CD4-positive, alpha-beta T cell treated with Interleukin-6 for 4 hours (primary cell): Measurements from ENCODE around the gene POMP.
A peak's percentile ranks its signal among the peaks of the same experiment; 100 is the strongest.

Experiments
- DNase-seq: peaks from one replicate; pipeline ENCODE4 v3.0.0-alpha.2; 2020; ENCODE audit warnings: mixed read lengths

Gene POMP, protein sequence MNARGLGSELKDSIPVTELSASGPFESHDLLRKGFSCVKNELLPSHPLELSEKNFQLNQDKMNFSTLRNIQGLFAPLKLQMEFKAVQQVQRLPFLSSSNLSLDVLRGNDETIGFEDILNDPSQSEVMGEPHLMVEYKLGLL

DNA sequence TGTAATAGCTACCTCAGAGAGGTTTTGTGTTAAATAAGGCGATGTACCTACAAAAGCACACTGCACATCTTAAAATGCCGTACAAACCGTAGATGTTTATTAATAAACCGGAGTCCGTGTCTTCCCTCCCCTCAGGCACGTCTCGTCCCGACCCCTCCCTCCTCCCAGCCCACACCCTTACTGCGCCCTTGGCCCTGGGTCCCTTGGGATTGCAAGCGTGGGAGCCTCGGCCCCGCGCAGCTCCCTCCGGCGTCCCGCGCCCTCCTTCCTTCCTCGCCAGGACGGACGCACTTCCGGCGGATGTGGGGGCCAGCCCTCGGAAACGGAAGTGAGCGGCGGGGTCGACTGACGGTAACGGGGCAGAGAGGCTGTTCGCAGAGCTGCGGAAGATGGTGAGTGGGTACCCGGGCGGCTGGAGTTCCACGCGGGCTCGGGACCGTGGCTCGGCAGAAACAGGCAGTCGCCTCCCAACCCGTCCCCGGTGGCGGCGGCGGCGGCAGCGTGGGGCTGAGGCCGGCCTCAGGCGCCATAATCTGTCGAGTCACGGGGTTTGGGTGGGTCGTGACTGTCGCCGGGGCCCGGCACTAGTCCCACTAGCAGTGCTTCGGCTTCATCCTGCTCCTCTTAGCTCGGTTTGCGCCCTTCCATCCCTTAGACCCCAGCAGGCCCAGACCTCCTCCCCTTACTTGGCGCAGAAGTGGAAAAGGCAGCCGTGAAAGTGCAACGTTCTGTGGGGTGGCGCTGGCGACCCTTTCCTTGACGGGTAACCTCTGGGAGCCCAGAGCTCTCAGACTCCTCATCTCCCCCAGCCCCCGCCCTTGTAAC lies at the start of gene POMP:
TSS of gene POMP (plus strand) at position 335 of the 825 bp plus-strand sequence. CDS start at position 390, 55 bp downstream.
- peak; percentile 91 for DNase-seq

DNA sequence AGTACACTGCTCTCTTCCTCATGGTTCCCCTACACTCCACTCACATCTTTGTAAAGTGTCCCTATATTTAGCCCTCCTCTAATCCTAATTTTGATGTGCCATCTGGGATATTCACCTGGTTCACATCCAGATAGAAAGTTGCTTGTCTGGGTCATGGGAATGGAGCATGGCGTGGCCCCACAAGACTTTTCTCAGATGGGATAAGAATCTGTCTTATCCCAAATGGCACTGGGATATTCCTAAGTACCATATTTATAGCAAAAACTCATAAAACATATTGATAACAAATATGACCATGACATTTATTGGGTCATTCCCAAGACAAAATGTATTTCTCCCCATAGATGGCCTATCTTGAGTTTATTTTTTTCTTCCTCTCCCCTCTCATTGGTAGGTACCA lies 49.5 kb upstream of the POMP start:
- DNase-seq = no peak

DNA sequence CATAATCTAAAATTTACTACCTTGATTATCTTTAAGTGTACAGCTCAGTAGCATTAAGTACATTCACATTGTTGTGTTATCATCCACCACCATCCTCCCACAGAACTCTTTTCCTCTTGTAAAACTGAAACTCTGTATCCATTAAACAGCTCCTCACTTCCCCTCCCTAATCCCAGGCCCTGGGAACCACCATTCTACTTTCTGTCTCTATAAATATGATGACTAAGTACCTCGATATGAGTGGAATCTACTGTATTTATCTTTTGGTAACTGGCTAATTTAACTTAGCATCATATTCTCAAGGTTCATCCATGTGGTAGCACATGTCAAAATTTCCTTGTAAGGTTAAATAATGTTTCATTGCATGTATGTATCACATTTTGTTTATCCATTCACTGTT lies 49.0 kb upstream of the POMP start:
- no peak for DNase-seq

DNA sequence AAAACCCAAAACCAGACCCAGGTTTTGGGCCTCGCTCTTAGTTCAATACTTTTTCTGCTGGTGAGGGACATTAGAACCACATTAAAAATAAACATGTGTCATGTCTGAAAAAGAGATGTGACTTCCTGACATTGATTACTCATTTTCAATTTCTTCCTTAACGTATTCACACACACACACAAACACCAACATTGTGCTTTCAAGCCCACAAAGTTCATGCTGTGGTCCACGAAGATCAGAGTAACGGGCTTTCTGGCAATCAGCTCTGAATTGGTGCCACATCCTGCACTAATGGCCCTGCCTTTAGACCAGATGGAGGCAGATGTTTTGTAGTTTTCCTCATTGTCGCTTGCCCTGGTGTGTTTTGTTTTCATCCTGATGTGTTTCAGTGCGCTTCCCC lies 47.9 kb upstream of the POMP start:
- DNase-seq = no peak

DNA sequence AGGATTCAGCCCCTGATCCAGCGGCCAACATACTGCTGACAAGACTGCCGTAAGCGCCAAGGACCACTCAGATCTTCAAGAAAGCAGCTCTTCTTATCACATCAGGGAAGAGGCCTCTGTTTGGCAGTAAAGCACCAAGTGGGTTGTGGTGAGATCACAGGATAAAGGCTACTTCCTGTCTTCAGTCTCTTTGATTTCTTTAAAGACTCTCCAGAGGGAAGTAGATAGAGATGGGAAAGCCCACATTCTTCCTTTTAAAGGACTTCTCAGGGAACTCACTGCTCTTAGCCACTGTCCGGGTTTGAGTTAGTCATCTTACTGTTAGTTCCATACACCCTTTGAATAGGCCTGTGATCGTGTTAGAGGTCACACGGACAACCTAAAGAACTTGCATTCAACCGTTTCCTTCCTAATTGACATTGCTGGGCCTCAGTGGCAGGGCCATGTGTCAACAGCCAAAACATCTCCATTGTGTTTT lies 47.2 kb upstream of the POMP start:
- no peak for DNase-seq

DNA sequence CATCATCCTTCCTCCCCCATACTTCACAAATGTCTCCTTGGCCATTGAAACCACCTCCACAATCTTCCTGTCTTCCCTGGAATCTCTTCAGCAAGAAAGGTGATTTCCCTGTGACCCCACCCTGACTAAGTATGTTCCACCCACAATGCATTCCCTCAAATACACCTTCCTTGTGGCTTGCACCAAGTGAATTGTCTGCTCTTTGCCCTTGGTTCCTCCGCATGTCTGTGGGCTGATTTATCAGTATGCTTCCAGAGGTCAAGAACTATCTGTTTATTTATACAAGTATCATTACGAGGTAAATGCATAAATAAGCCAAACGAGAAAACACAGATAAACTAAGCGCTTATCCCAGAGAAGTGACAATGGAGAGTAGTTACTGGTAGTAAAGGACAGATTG lies 45.4 kb upstream of the POMP start:
- no peak for DNase-seq

DNA sequence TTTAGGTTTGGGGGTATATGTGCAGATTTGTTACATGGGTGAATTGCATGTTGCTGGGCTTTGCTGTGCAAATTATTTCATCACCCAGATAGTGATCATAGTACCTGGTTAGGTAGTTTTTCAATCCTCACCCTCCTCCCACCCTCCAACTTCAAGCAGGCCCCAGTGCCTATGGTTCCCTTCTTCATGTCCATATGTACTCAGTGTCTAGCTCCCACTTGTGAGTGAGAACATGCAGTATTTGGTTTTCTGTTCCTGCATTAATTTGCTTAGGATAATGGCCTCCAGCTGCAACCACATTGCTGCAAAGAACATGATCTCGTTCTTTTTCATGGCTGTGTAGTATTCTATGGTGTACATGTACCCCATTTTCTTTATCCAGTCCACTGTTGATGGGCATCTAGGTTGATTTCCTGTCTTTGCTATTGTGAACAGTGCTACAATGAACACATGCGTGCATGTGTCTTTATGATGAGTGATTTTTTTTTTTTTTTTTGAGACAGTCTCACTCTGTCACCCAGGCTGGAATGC lies 42.9 kb upstream of the POMP start:
- no peak for DNase-seq

DNA sequence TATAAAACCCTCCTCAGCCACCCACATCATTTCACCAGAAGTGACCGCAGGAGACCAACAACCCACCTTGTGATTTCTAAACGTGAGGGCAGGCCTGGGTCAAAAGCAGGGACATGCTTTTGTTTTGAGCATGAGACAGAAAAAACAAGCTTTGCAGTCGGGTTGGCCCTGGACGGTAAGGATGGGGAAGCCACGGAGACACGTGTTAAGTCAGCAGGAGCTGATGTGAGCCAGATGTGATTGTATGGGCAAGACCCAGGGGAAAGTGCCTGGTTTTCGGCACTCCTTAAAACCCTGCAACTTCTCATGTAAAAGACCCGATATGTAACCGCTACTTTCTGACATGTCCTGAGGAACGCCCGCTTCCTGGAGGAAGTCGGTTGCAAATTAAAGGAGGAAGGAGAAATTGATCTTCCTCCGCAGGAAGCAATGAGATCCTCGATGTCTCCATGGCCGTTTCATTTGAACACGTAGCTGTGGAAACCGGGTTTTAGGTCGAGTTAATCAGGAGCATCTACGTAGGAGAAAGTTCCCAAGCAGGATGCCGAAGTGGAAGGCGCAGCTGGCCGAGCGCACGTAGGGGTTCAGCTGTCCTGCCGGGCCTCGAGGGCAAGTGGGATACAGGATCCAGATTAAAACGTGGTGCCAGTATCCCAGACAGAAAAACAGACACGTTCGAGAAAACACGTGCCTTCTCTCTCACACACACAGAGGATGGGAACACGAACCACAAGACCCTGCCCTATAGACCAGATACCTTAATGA lies 40.5 kb upstream of the POMP start:
- no peak for DNase-seq

DNA sequence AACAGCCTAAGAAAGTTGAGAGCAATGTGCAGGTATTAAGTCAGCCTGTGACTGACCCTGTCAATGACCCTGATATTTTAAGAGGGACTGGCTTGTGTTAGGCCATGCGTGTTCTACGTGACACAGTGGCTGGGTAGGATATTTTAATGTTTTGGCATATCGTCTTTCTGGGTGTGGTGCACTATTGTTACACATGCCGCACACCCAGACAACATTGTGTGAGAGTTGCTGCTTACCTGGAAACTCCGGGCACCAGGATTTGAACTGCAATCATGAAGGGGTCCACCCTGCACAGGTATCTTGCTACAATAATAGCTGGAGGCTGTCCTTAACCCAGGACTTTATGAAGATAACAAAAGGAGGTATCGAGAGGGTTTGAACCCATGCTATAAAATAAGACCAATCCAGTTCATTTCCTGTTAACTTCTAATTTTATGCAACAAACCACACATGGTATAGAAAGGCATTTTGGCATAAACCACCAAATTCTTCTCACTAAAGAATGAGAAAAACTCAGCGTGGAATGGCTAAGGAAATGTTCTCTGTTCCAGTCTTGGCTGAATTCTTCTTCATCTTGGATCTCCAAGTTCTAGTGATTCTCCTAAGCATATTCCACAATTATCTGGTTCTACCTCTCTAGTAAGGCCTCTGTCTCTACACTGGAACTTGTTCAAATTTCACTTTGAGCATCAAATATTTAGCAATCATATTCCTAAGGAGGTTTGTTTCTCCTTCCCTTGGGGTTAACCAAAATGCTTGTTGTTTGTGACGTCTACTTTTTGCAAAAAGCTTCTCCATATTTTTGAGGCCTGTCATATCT lies 38.7 kb upstream of the POMP start:
- no peak for DNase-seq

DNA sequence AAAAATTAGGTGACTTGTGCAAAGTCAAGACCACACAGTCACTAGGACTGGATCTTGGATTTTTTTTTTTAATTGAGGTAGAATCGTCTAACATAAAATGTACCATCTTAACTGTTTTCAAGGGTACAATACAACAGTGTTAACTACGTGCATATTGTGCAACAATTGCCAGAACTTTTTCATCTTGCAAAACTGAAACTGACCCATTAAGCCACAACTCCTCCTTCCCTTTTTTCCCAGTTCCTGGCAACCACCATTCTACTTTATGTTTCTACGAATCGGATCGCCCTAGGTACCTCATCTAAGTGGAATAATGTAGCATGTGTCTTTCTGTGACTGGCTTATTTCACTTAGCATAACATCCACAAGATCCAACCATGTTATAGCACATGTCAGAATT lies 37.5 kb upstream of the POMP start:
- no peak for DNase-seq

DNA sequence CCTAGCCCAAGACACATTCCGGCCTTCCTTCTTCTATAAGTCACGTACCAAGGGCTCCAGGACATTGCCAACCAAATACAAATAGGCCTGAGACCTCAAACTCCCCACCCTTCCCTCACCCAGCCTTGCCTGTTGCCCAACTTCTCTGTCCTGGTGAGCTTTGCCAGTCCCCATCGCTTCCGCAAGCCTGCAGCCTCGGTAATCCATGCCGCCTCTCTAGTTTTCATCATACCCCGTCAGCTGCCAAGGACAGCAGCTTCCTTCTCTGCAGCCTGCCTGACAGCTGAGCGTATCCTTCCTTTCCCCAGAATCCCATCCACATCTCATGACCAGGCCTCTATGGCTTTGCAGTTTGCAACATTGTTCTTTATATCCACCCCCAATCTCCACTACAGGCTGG lies 36.6 kb upstream of the POMP start:
- no peak for DNase-seq

DNA sequence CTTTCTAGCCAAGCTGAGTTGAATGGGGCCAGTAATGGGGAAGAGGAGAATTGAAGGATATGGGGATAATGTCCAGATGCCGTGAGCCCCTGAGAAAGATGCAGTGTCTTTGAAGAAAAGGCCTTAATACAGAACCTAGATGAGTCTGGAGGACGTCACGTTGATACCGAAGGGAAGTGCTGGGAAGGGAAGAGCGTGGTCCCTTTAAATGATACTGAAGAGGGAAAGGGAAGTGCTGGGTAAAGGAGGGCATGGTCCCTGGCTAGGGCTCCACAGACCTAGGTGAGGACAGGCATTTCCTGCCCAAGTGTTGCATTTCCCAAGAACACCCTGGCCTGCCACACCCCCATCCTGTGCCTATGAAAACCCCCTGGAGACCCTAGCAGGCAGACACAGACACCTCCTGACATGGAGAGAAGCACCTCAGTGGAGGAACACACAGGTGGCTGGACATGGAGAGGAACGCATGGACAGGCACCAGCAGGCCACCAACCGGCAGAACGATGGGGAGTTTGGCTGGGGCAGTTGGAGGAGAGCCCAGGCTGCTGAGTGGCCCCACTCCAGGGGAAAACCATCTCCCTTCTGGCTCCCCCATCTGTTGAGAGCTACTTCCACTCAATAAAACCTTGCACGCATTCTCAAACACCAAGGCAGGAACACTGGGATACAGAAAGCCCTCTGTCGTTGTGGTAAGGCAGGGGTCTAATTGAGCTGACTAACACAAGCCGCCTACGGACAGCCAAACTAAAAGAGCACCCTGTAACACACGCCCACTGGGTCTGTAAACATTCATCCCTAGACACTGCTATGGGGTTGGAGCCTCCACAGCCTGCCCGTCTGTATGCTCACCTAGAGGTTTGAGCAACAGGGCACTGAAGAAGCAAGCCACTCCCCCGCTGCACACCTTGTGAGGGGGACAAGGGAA lies 34.9 kb upstream of the POMP start:
- DNase-seq = no peak

DNA sequence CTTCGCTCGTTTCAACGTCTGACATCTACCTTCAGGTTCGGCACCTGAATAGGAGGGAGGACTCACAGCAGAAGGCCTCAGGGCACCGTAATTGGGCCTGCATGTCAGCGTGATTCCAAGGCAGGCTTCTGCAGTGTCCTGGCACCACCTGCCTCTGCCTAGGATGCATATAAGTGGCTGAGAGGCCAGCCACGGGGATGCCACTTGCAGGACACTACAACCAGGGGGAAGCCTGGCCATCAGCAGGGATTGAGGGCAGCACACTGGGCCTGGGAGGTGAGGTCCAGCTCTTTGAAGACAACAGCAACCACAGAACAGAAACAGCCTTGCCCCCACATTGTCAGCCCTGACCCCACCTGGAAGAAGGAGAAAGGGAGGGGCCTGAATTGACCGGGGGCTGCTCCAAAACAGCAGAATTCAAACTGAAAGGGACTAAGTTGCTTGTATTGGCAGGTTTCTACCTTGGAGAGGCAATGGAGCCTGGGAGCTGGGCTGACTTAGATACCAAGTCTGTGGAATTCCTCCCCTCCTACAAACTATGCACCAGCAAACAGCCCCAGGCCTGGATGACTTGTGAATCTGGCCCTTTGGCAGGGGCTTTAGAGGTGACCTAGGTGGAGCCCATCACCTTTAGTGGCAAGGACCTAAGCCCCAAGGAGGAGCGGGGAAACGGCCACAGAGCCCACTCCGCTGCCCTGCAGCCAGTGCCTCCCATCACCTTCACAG lies 34.1 kb upstream of the POMP start:
- no peak for DNase-seq

DNA sequence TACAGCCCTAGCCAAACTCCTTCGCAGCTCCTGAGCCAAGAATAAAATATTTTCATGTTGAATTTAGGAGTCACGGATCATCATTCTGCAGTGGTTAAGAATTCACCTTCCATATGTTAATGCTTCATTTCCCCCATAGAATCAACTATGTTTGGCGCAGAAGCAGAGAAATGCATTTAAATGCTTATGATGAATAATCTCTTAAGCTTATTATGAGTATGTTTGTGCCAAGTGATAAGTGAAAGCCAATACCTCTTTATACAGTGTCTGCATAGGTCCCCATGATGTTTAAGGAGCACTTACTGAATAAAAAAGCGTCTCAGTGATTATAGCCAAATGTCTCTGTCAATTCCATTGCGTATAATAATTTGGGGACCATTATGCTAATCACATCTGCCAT lies 32.7 kb upstream of the POMP start:
- DNase-seq = no peak

DNA sequence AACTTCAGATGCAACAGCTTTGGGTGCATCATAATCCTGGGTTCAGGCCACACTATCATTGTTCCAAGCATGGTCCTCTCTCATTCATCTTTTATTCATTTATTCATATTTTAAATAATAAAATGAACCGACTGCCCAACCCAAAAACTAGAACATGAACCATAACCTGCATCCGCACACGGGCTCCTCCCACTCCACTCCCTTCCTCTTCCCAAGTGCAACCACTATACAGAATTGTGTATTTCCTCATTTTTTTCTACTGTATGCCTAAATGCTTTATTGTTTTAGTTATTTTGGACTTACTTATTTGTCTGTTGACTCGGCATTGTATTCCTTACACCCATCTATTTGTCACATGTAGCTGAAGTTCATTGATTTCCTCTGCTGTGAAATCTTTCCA lies 30.7 kb upstream of the POMP start:
- no peak for DNase-seq

DNA sequence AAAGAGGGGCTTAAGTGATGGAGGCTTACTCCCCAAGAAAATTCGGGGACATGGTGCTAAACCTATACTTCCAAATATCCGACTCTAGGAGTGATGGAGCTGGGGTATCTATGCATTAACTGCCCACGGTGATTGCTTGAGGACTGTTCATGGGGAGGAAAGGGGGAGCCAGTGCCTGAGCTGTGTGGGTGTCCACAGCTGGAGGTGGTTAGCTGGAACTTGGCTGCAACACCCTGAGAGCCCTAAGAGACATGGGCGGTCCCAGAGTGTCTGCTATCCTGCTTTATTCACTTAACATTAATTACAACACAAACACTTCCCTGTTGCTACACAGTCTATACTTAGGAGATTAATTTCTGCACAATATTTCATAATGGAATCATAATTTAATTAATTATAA lies 28.1 kb upstream of the POMP start:
- DNase-seq = no peak

DNA sequence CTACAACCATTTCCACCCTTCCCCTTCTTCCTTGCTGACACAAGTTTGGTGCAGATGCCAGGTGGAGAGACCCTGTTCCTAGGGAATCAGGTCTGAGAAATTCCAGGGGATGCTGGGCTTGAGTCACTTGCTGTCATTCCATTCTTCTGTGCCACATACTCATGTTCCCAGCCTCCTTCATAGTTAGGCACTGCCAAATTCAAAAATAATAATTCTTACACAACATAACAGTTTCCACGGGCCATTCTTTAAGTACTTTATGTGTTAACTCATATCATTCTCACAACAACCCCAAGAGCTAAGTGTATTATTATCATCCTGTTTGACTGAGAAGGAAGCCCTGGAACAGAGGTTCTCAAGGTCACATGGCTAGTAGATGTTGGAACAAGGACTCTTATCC lies 27.1 kb upstream of the POMP start:
- no peak for DNase-seq

DNA sequence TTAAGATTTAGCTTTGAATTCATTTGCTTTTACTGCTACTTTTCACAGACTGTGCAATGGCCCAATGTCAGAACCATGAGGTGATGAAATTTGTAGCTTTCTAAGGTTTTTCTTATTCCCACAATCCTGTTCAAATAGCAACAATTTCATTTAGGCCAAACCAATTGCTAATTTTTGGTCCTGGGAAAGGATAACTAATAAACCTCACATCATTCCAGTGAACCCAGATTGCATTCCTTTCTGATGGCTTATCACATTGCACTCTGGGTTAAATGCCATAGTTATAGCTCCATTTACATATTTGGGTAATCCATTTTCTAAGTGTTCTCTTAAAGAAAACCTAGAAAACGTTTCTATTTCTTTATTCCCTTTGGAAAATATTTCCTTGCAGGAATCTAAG lies 22.9 kb upstream of the POMP start:
- DNase-seq = no peak

DNA sequence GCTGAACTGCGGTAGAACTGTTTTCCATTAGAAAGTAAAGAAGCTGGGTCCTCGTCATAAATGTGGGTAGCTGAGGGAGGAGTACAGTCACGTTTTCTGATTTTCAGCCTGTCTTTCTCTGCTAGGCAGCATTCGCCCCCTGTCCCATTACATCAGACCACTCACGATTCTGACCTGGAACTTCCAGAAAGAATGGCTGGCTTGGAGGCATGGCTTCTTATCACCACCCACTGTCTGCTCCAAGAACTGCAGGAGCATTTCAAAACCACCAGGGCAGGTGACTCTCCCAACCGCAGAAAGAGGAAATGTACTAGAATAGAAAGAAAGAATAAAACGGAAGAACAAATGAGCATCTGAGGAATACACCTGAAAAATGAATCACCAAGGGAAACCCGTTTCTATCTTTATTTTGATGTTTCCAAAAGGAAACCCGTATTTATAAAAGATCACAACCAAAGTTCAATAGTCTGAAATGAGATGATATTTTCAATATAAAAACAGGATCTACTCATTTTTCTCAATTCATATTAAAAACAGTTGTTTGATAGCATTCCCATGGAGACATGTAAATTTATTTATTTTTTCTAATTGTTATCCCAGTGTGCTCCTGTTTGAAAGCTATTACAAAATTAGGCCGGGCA lies 22.1 kb upstream of the POMP start:
- peak; percentile 50 for DNase-seq

DNA sequence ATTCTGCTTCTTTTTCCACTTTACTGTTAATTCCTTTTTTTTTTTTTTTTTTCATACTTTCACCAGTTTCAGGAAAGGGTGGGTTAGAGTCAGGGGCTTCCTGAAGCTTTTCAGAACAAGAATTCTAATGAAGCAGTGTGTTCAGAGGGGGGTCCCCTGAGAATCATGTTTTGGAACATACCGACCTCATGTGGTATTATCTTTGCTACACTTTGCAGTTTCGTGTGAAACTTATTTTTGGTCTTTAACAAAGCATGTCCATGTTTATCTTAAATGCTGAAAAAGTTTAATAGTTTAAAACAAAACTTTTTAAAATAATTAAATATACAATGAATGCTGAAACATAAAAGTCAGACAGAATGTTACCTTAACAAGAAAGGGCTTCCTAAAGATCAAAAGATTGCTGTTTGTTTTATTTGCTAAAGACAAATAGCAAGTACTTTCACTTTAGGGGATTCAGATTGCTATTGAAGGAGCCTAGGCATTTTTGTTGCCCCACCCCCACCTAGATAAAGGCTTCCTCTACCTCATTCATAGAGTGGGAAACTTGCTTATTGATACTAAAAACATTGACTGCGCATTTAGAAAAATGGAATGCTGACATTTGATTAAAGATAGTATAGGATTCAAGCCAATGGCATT lies 21.1 kb upstream of the POMP start:
- DNase-seq = no peak
